ENCODE results near the gene NR2E1.

- TF ChIP-seq CTCF (IDR thresholded peaks at IDR 0.05) = no peak
- TF ChIP-seq EZH2 (IDR thresholded peaks at IDR 0.05) = no peak
These were observed 4.0 kb upstream of the NR2E1 start for GRCh38 chr6:108161724-108162282.
